Caco-2 (cell line): ENCODE data around the gene ADAMTSL2. TPM values are rescaled to one million over a fixed set of nuclear protein-coding genes. Genes with fewer than 3 reads are reported as not detected.

Experiments
- BruUV-seq: library from RNA; stranded (reverse); fragments of 400-500 nt; replicated peaks from 2 replicates; lab custom pipeline; 2021; lab: Mats Ljungman, UMichigan
- CTCF ChIA-PET: fragments of 300-600 bp; sonication (Branson Sonifier 250); formaldehyde crosslinking; loops from one replicate; lab custom pipeline; 2022; ENCODE audit warnings: antibody characterized with exemption; lab: Charles Lee
- POLR2A ChIA-PET: fragments of 300-600 bp; sonication (Branson Sonifier 250); formaldehyde crosslinking; loops from one replicate; lab custom pipeline; 2022; ENCODE audit warnings: antibody characterized with exemption; lab: Charles Lee
- DNase-seq, 2 experiments: peaks; one replicate each; pipeline versions ENCODE4 v3.0.0 to v3.0.0-alpha.2; 2020 to 2022
- H3K27me3 ChIP-seq: replicated peaks from 2 replicates; pipeline ENCODE4 v1.6.0; 2011; ENCODE audit warnings: low read length; ENCODE audit not compliant: control insufficient read depth, insufficient read depth
- H3K36me3 ChIP-seq: 2 replicates; pipeline ENCODE4 v1.5.1; 2011; ENCODE audit warnings: low read length; ENCODE audit not compliant: control insufficient read depth, insufficient read depth
- H3K4me1 ChIP-seq: fragments of 250-450 bp; sonication (Bioruptor Pico); 2 replicates; pipeline ENCODE4 v1.5.1; 2020; ENCODE audit warnings: mild to moderate bottlenecking
- H3K4me3 ChIP-seq: 2 replicates; pipeline ENCODE4 v1.5.1; 2011; ENCODE audit warnings: low read depth, mild to moderate bottlenecking, control low read depth, low read length
- H3K9me3 ChIP-seq: fragments of 250-450 bp; sonication (Bioruptor Pico); 2 replicates; pipeline ENCODE4 v1.5.1; 2020; ENCODE audit warnings: mild to moderate bottlenecking, moderate library complexity
- H3K27ac Mint-ChIP-seq: one replicate; pipeline ENCODE4 v1.8.0; 2022; ENCODE audit warnings: mixed read lengths; ENCODE audit not compliant: unreplicated experiment
- H3K27me3 Mint-ChIP-seq: one replicate; pipeline ENCODE4 v1.8.0; 2022; ENCODE audit warnings: mixed read lengths; ENCODE audit not compliant: insufficient read depth, unreplicated experiment
- H3K36me3 Mint-ChIP-seq: one replicate; pipeline ENCODE4 v1.8.0; 2022; ENCODE audit warnings: mild to moderate bottlenecking, mixed read lengths; ENCODE audit not compliant: insufficient read depth, unreplicated experiment
- H3K4me1 Mint-ChIP-seq: one replicate; pipeline ENCODE4 v1.8.0; 2022; ENCODE audit warnings: low read depth, mixed read lengths; ENCODE audit not compliant: unreplicated experiment
- H3K4me3 Mint-ChIP-seq: one replicate; pipeline ENCODE4 v1.8.0; 2022; ENCODE audit warnings: mild to moderate bottlenecking, moderate library complexity, mixed read lengths; ENCODE audit not compliant: unreplicated experiment
- H3K9me3 Mint-ChIP-seq: one replicate; pipeline ENCODE4 v1.8.0; 2022; ENCODE audit warnings: mixed read lengths; ENCODE audit not compliant: unreplicated experiment
- CTCF ChIP-seq, 2 experiments: fragments of 200-600 bp in 1 of 2; IDR thresholded peaks; 1 replicate in 1 of 2; 2 replicates in 1 of 2; pipeline versions ENCODE4 v1.5.1 to v1.8.0; 2011 to 2022; ENCODE audit warnings: antibody characterized with exemption in 1 of 2, control low read depth in 1 of 2, inconsistent platforms in 1 of 2, low read depth in 1 of 2, low read length in 1 of 2, mild to moderate bottlenecking in 1 of 2, moderate library complexity in 1 of 2; ENCODE audit not compliant: insufficient read depth in 1 of 2, severe bottlenecking in 1 of 2, unreplicated experiment in 1 of 2
- intact Hi-C: fragments of 100-400 bp; cut with micrococcal nuclease; formaldehyde crosslinking; loops from one replicate; pipeline ENCODE4 v1.10.0; 2022; ENCODE audit not compliant: unreplicated experiment
- total RNA-seq: library from RNA; stranded (reverse); gene quantifications from 2 replicates; pipeline ENCODE4 v1.2.3, GENCODE V29; 2022

Gene ADAMTSL2
- total RNA-seq, 1 experiment from 2014 or later = 0.68 TPM

- H3K27ac Mint-ChIP-seq = no peak overlapping the region
- no TSS peak for BruUV-seq
- no peaks in the 10 kb centered on the region for H3K9me3 ChIP-seq
- H3K9me3 Mint-ChIP-seq = no peaks in the 10 kb centered on the region
- ChIA-PET POLR2A (no interaction called here), CTCF (no interaction called here)
- H3K4me3 ChIP-seq = no peak overlapping the region
- peaks cover 7% of the 10 kb centered on the region for H3K4me1 Mint-ChIP-seq
- peaks cover 6% of the 10 kb centered on the region; the same call in 1 of the 2 replicates for H3K4me1 ChIP-seq
- H3K36me3 Mint-ChIP-seq = no peaks in the 10 kb centered on the region
- H3K27me3 ChIP-seq = no peaks in the 10 kb centered on the region
- no peak for TF ChIP-seq CTCF (IDR thresholded peaks at IDR 0.05; ENCODE audit: insufficient read depth in 1 of 2, low read depth in 1 of 2, low read length in 1 of 2, severe bottlenecking in 1 of 2, unreplicated experiment in 1 of 2)
- DNase-seq = no peak
- H3K27me3 Mint-ChIP-seq = peaks cover 5% of the 10 kb centered on the region
- no peak overlapping the region for H3K4me3 Mint-ChIP-seq
- intact Hi-C loops = no loop called here
- no peaks in the 10 kb centered on the region for H3K36me3 ChIP-seq
These were observed 31.9 kb downstream of the ADAMTSL2 start for GRCh38 chr9:133566382-133566781.

GRCh38 chr9:133566817-133567216 lies 32.3 kb downstream of the ADAMTSL2 start:
- TF ChIP-seq CTCF (IDR thresholded peaks at IDR 0.05; ENCODE audit: insufficient read depth in 1 of 2, low read depth in 1 of 2, low read length in 1 of 2, severe bottlenecking in 1 of 2, unreplicated experiment in 1 of 2) = no peak
- peaks cover 6% of the 10 kb centered on the region; the same call in 1 of the 2 replicates for H3K4me1 ChIP-seq
- ChIA-PET CTCF (no interaction called here), POLR2A (no interaction called here)
- no peaks in the 10 kb centered on the region for H3K36me3 Mint-ChIP-seq
- intact Hi-C loops = no loop called here
- H3K4me3 ChIP-seq = no peak overlapping the region
- H3K27ac Mint-ChIP-seq = no peak overlapping the region
- peaks cover 7% of the 10 kb centered on the region for H3K4me1 Mint-ChIP-seq
- no TSS peak for BruUV-seq
- no peaks in the 10 kb centered on the region for H3K9me3 Mint-ChIP-seq
- no peaks in the 10 kb centered on the region for H3K36me3 ChIP-seq
- H3K27me3 ChIP-seq = no peaks in the 10 kb centered on the region
- no peak overlapping the region for H3K4me3 Mint-ChIP-seq
- H3K9me3 ChIP-seq = no peaks in the 10 kb centered on the region
- peaks cover 5% of the 10 kb centered on the region for H3K27me3 Mint-ChIP-seq
- no peak for DNase-seq

GRCh38 chr9:133568186-133568585 lies 33.7 kb downstream of the ADAMTSL2 start:
- no peak overlapping the region for H3K27ac Mint-ChIP-seq
- H3K36me3 Mint-ChIP-seq = no peaks in the 10 kb centered on the region
- Histone ChIP-seq H3K4me1 (peaks cover 3% of the 10 kb centered on the region; the same call in 1 of the 2 replicates), H3K36me3 (no peaks in the 10 kb centered on the region), H3K9me3 (no peaks in the 10 kb centered on the region), H3K27me3 (no peaks in the 10 kb centered on the region), H3K4me3 (no peak overlapping the region)
- no peak overlapping the region for H3K4me3 Mint-ChIP-seq
- H3K27me3 Mint-ChIP-seq = peaks cover 9% of the 10 kb centered on the region
- intact Hi-C loops = no loop called here
- BruUV-seq = no TSS peak
- DNase-seq = no peak
- ChIA-PET POLR2A (no interaction called here), CTCF (no interaction called here)
- H3K9me3 Mint-ChIP-seq = no peaks in the 10 kb centered on the region
- no peak for TF ChIP-seq CTCF (IDR thresholded peaks at IDR 0.05; ENCODE audit: insufficient read depth in 1 of 2, low read depth in 1 of 2, low read length in 1 of 2, severe bottlenecking in 1 of 2, unreplicated experiment in 1 of 2)
- peaks cover 7% of the 10 kb centered on the region for H3K4me1 Mint-ChIP-seq
